GM15510 (cell line): ENCODE data around the gene CHST11.

Experiments used
- POLR2A ChIP-seq: IDR thresholded peaks from 3 replicates; pipeline ENCODE4 v1.6.1; 2011; ENCODE audit warnings: borderline replicate concordance; ENCODE audit not compliant: insufficient read length; ENCODE audit errors: extremely low read depth

Gene CHST11

GRCh38 chr12:104714369-104714768 is 257.6 kb downstream of the CHST11 start:
- no peak for TF ChIP-seq POLR2A

GRCh38 chr12:104716172-104716571 is 259.4 kb downstream of the CHST11 start:
- no peak for TF ChIP-seq POLR2A

GRCh38 chr12:104718304-104718929 is 261.7 kb downstream of the CHST11 start:
- no peak for TF ChIP-seq POLR2A

DNA sequence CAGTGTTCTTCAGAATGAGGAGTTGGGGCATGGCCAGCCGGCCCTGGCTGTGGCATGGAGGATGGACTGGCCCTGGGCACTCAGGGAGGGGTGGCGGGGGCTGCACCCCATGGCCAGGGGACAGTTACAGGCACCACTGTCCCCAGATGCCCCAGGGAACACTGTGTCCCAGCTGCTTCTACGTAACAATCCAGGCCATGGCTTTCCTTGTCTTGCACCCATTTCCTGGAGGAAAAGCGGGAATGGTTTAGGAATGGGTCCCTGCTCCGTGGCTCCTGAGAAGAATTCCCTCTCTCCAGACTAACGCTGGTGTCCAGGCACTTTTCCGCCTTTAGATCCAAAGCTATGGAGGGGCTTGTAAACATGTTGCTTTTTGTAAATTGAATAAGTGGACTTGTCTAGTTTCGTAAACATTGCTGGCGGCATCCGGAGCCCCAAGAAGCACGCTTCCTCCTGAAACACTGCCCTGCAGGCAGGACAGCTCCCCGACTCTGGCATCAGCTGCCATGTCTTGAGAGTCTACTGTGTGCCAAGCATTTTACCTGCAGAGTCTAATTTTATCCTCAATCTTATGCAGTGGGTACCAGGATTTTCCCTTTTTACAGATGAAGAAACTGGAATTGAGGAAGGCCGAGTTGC is 263.1 kb downstream of the CHST11 start:
- no peak for TF ChIP-seq POLR2A

DNA sequence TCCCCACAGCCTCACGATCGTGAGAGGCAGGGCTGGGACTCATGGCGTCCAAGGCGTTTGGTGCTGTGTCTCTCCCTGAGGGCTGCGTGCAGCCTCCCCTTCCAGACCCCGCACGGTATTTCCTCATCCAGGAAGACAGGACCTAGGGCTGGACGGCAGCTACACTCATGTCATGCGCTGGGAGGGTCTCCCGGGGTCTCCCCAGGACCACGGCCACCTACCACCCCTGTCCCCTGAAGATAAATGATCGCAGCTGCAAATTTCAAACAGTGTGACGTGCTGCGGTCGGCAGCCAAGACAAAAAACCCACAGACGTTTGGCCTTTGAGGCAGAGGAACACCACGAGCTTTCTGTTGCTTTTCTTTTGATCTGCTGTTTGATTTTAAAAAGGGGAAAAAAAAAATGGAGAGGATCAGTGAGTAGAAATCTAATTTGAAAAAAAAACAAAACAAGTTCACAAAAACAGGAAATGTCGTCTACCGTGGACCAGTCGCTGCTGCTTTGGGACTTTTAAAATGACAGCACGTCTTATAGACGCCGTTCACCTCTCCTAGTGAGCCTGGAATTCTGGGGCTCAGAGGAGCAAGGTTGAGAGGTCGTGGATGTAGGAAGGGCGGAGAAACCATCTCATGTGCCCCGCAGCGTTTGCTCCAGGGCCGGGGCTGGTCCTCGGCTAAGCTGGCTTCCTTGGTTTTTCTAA is 263.7 kb downstream of the CHST11 start:
- no peak for TF ChIP-seq POLR2A

DNA sequence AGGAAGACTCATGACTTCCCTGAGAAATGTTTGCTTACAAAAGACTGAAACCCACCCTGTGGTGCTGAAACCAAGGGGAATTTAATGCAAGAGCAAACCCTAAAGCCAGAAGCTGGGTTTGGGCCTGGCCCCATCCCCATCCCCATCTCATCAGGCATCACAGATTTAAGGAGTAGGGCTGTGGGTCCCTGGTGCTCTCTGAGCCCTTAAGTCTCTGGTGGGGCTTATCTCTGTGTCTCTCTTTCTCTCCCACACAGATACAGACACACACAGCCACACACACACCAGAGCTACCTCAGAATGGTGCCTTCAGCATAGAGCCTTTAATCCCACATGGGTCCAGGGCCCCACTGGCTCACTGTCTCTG is 264.3 kb downstream of the CHST11 start:
- TF ChIP-seq POLR2A: no peak

GRCh38 chr12:104721936-104722335 is 265.2 kb downstream of the CHST11 start:
- no peak for TF ChIP-seq POLR2A

GRCh38 chr12:104722601-104723534 is 266.1 kb downstream of the CHST11 start:
- TF ChIP-seq POLR2A: no peak

DNA sequence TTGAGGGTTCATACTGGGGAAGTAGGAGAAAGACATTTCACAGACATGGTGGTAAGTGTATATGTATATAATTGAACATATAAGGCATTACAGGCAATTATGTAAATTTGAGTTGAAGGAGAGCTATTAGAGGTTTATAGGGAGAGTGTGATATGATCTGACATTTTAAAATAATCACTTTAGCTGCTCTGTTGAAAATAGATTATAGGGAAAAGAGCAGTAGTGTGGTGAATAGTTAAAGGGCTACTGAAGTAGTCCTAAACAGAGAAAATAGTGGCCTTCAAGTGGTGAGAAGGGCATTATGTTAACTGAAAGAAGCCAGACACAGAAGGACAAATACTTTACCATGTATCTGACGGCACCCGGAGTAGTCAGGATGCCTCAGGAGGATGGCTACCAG is 267.1 kb downstream of the CHST11 start:
- TF ChIP-seq POLR2A: no peak

GRCh38 chr12:104724992-104725585 is 268.3 kb downstream of the CHST11 start:
- TF ChIP-seq POLR2A: no peak

- TF ChIP-seq POLR2A: no peak
These were observed 268.9 kb downstream of the CHST11 start for GRCh38 chr12:104725610-104726009.

GRCh38 chr12:104727726-104728465 is 271.1 kb downstream of the CHST11 start:
- no peak for TF ChIP-seq POLR2A

GRCh38 chr12:104729091-104729490 is 272.3 kb downstream of the CHST11 start:
- no peak for TF ChIP-seq POLR2A
